Subcutaneous adipose tissue (tissue), 4 donors: ENCODE results near the gene CRISPLD2. TPM values are rescaled to one million over a fixed set of nuclear protein-coding genes. Genes with fewer than 3 reads are reported as not detected.

Experiments
- total RNA-seq, 4 donors: library from RNA; depleted of rRNA; stranded (reverse); fragments of >200 nt; gene quantifications; one replicate each; pipeline ENCODE4 v1.1.0, GENCODE V29; 2016
- TF ChIP-seq, protein P1 (sequence below): fragments of 450-650 bp; IDR thresholded peaks from one replicate; pipeline ENCODE4 v1.5.1; 2016; ENCODE audit warnings: low read depth, mild to moderate bottlenecking, control low read depth, antibody characterized with exemption, moderate library complexity

The CRISPLD2 gene
- total RNA-seq, 4 donors from 2014 or later: 66.0 to 160 (median 116) TPM

DNA sequence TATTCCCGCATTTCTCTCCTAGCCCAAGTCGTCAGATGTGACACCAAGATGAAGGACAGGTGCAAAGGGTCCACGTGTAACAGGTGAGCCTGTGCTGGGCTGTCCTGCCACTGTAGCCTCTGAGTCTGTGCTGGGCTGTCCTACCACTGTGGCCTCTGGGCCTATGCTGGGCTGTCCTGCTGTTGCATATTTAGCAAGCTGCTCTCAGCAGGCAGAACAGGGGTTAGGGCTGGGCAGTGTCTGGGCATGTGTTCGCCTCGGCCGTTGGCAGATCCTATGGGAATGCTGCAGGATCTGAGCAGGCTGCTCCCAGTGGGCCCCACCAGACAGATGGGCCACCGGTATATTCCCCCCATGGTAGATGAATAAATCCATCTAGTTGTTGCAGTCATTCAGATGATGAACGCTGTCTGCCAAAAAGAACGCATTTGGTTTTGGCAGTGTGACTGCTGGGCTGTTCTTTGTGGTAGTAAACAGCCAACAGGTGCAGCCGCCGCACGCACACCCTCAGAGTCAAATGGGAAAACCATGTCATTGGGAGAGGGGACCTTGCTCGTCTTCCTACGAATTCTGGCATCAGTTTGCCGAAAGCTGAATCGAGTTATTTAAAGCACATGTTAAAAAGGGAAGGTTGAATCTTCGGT, 49.2 kb downstream of the CRISPLD2 start:
- TF ChIP-seq, protein P1, sequence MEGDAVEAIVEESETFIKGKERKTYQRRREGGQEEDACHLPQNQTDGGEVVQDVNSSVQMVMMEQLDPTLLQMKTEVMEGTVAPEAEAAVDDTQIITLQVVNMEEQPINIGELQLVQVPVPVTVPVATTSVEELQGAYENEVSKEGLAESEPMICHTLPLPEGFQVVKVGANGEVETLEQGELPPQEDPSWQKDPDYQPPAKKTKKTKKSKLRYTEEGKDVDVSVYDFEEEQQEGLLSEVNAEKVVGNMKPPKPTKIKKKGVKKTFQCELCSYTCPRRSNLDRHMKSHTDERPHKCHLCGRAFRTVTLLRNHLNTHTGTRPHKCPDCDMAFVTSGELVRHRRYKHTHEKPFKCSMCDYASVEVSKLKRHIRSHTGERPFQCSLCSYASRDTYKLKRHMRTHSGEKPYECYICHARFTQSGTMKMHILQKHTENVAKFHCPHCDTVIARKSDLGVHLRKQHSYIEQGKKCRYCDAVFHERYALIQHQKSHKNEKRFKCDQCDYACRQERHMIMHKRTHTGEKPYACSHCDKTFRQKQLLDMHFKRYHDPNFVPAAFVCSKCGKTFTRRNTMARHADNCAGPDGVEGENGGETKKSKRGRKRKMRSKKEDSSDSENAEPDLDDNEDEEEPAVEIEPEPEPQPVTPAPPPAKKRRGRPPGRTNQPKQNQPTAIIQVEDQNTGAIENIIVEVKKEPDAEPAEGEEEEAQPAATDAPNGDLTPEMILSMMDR: no peak

DNA sequence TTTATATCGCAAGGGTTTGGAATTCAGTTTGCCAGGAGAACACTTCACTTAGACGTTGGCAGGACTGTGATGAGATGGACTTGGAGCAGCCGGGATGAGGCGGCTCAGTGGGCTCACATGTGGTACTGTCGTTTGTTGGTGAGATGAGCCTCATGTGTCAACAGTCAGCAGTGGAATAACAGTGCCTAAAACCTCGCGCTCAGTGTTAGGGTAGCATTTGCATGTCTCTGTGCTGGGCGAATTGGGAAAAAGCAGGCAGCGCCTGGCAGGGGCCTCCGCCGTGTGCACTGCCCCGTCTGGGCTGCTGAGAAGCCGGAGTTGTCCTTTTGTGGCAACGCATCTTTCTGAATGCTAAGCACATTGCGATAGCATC, 49.7 kb downstream of the CRISPLD2 start:
- TF ChIP-seq, protein P1: no peak

DNA sequence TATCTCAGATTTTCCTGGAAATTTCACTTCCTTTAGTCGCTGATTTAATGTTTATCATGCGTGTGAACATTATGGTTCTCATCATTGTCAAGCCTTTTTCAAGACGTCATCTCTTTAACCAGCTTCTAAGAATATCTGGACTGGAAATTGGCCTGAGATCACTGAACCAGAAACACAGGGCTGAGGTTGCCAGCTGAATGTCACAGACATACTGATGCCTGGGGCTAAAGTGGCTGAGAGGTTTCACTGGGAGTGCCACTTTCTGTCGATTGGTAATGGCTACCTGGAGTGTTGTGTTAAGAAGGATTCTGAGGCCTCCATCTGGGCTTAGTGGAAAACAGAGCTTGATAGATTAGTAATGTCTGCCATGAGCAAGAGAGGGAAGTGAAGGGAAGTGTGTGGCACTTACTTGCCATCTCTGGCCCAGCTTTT, 54.2 kb downstream of the CRISPLD2 start:
- TF ChIP-seq, protein P1: no peak

DNA sequence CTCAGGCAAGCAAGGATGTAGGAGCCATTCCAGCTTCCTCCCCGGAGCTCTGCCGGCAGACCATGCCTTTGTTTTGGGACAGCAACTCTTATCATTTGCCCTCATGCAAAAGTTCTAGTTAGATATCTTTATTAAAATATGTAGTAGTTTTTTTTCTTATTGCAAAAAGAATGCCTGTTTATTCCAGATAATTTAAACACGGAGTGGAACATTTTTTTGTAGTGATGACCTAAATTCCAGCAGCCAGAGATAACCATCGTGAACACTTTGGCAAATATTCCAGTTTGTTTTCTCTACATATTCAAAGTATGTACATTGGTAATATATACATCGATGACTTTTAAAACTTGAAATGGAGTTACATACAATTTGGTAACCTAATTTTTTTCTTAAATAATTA, 54.8 kb downstream of the CRISPLD2 start:
- TF ChIP-seq, protein P1: no peak

DNA sequence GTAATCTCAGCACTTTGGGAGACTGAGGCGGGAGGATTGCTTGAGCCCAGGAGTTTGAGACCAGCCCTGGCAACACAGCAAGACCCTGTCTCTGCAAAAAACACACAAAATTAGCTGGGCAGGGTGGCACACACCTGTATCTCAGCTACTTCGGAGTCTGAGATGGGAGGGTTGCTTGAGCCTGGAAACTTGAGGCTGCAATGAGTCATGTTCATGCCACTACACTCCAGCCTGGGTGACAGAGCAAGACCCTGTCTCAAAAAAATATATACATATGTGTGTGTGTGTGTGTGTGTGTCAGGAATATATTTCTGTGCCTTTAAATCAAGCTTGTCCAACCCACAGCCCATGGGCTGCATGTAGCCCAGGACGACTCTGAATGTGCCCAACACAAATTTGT, 55.2 kb downstream of the CRISPLD2 start:
- TF ChIP-seq, protein P1: no peak

DNA sequence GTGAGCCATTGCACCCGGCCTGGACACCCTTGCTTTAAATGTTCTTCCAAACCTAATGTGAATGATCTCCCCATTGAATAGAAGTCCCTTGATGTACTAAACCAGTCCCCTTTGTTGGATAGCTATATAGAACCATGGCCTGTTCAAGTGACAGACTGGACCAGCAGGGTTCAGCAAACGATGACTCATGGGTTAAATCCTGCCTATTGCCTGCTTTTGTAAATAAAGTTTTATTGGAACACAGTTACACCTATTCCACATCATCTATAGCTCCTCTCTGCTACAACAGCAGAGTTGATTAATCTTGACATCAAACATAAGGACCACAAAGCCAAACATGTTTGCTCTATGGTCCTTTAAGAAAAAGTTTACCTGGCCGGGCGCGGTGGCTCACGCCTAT, 56.1 kb downstream of the CRISPLD2 start:
- TF ChIP-seq, protein P1: no peak

DNA sequence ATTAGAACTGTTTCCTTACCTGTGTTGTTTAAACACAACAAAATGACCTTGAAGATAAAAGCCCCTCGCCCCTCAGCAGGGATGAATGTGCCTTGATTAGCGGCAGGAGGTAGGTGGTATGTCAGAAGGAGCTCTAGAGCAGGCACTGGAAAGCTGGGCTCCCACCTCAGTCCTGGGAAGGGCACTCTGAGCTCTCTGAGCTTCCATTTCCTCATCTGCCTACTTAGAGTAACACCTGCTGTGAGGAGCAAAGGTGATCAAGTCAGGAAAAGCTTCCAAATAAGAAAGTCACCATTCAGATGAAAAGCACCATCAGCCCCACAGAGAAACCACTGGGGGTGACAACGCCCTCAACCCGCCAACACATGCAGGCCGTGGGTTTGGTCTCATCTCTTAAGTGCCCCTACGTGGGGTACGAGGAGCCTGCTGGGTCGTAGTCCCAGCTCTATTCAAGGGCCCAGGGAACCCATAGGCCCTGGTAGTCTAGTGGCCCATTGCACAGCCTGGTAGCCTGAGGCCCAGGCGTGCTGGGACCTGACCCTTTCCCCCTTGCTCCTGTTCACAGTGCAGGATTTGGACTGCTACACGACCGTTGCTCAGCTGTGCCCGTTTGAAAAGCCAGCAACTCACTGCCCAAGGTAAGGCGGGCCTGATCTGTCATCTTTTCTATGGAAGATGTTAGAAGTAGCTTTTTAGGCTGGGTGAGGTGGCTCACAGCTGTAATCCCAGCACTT, 57.3 kb downstream of the CRISPLD2 start:
- TF ChIP-seq, protein P1: no peak
